ENCODE measurements around the gene TTC33.
"Not testable (repeated sequence)": the region's sequence is repeated elsewhere in the genome, so short reads cannot be mapped to it uniquely, and the experiment has no call there.

The TTC33 gene

DNA sequence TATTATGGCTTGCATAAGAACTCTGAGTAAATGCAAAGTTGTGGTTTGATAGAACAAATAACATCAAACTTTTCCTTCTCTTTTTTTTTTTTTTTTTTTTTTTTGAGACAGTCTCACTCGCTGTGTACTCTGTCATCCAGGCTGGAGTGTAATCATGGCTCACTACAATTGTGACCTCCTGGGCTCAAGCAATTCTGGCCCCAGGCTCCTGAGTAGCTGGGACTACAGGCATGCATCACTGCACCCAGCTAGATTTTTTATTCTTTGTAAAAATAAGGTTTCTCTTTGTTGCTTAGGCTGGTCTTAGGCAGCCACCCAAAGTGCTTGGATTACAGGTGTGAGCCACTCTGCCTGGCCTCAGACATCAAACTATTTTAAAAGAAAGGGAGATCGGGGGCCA is 95.0 kb downstream of the TTC33 start:
- DNase-seq (ENCODE audit: low read depth, low spot score) = no peak

DNA sequence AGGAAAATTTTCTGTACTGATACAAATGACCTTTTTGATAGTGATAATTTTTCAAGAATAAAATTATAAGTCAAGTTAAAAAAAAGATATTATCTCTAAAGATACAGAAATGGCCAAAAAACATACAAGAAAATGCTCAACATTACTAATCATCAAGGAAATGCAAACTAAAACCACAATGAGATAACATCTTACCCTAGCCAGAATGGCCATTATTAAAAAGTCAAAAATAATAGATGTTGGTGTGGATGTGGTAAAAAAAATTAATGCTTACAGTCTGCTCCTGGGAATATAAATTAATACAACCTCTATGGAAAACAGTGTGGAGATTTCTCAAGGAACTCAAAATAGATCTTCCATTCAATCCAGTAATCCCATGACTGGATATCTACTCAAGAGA is 99.0 kb downstream of the TTC33 start:
- no peak overlapping the region for H3K27ac ChIP-seq
- DNase-seq (ENCODE audit: low read depth, low spot score) = no peak

More for the DNA sequence above, 95.0 kb downstream of the TTC33 start:
- H3K27ac ChIP-seq = no peak overlapping the region

DNA sequence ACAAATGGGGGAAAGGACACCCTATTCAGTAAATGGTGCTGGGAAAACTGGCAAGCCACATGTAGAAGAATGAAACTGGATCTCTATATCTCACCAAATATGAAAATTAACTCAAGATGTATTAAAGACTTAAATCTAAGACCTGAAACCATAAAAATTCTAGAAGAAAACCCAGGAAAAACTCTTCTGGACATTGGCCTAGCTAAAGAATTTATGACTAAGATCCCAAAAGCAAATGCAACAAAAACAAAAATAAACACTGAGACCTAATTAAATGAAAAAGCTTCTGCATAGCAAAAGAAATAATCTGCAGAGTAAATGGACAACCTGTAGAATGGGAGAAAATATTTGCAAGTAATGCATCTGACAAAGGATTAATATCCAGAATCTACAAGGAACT is 99.7 kb downstream of the TTC33 start:
- DNase-seq (ENCODE audit: low read depth, low spot score); H3K27ac ChIP-seq: not testable (repeated sequence)

DNA sequence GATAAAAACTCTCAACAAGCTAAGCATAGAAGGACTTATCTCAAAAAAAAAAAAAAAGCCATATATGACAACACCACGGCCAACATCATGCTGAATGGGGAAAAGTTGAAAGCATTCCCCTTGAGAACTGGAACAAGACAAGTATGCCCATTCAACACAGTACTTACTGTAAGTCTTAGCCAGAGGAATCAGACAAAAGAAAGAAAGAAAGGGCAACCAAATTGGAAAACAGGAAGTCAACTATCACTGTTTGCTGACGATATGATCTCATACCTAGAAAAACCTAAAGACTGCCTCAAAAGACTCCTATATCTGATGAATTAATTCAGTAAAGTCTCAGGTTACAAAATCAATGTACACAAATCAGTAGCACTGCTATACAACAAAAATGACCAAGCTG is 100.6 kb downstream of the TTC33 start:
- DNase-seq (ENCODE audit: low read depth, low spot score) = no peak
- H3K27ac ChIP-seq = no peak overlapping the region

DNA sequence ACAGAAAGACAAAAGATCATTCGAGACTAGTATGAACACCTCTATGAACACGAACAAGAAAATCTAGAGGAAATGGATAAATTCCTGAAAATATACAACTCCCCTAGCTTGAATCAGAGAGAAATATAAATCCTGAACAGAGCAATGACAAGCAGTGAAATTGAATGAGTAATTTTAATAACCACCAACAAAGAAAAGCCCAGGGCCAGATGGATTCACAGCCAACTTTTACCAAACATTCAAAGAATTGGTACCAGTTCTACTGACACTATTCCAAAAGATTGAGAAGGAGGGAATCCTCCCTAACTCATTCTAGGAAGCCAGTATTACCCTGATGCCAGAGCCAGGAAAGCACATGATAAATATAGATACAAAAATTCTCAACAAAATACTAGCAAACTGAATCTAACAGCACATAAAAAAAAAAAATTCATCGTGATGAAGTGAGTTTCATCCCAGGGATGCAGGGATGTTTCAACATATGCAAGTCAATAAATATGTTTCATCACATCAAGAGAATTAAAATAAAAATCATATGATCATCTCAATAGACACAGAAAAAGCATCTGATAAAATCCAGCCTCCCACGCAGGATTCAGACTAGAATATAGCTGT is 101.3 kb downstream of the TTC33 start:
- DNase-seq (ENCODE audit: low read depth, low spot score) = no peak
- no peak overlapping the region for H3K27ac ChIP-seq

DNA sequence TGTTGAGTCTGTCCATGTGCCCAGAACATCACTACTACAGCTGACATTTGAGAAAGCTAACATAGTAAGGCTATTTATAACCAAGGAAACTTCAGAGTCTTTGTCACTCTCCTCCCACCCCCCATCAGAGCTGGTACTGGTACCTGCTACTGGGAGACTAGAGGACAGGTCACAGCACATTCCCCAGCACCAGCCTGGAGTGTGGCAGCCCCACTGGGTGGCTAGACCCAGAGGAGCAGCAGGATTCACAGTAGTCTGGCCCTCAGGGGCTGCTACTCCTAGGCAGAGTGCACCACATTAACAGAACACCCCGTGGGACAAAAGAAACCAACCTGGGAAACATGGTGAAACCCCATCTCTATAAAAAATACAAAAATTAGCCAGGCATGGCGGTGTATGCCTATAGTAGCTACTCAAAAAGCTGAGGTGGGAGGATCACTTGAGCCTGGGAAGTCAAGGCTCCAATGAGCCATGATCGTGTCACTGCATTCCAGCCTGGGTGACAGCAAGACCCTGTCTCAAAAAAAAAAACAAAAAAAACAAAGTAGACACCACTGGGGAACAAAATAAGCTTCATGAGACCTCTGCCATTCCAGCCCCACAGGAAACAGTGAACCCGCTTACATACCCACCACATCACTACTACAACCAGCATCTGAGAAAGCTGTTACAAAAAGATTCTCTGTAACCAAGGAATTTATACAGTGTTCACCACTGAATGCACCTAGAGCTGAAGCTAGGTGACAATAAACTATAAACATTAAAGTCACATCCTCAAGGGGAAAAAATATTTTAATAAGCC is 102.3 kb downstream of the TTC33 start:
- DNase-seq (ENCODE audit: low read depth, low spot score) = no peak
- no peak overlapping the region for H3K27ac ChIP-seq

DNA sequence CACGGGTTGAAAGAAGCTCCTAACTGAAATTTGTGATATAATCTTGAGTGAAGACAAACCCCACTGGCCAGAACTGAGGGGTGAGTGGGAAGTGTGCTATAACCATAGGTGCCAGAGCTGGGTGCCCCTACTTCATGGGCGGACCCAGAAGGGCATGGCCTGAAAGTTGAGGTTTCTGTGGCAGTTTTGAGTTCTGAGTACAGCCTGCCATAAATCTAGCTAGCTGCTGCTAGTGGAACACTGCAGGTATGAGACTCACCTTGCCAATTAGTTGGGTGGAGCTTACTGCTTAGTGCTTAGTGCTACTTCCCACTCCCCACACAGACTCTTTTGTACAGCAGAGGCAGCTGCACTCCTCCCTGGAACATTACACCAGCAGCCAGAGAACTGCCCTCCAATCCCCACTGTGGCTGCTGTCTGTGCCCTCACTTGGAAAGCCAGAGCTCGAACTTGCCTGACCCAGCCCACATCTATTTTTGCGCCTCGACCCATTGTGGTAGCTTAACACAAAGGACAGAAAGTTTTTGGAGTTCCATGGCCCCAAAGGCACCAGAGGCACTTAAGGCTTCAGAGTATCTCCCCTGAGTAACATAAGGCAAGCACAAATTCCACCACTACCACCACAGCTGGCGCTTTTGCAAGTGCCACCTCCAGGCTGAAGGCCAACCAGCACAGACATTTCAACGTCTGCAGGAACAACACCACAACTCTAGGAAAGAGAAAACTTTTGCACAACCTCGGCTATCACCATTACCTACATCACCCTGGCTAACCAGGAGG is 103.1 kb downstream of the TTC33 start:
- no peak for DNase-seq (ENCODE audit: low read depth, low spot score)
- H3K27ac ChIP-seq = no peak overlapping the region

DNA sequence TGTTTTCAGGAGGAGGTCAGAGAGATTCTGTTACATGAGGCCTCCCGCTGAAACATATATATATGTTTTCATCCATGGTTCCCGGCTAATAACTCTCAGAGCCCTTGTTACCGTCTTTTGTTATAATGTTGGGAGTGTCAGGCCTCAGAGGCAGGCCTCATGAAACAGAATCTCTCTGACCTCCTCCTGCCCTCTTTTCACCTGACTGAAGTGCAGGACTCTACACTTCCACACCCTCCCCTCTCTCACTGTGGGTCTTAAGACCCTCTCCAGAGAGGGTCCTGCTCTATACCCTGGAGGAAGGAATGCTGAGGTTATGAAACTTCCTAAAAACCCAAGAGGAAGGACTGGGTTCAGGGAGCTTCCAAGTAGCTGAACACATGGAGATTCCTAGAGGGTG is 104.6 kb downstream of the TTC33 start:
- DNase-seq (ENCODE audit: low read depth, low spot score) = no peak
- H3K27ac ChIP-seq = no peak overlapping the region

DNA sequence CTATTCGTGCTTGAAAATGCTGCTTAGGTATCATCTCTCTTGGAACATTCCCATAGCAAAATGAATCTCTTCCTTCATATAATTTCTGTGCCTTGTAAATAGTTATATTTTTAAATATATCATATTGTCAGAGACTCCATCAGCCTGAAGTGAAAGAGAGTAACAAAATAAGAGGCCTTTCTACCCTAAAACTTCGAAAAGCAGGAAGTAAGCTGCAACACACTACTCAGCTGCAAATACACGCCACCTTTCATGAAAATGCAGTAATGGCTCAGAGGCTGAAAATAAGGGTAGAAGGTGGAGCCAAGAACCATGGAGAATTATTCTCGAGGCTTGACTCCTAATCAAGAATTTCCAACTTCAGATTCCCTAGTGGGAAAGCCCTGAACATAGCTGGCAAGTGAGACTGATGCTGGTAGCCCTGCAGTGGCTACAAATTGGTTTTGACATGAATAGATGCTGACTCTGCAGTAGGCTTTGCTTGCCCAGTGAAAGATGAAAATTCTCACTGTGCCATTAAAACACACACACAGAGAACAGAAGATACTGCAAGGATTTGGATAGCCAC is 106.2 kb downstream of the TTC33 start:
- no peak for DNase-seq (ENCODE audit: low read depth, low spot score)
- H3K27ac ChIP-seq = no peak overlapping the region

DNA sequence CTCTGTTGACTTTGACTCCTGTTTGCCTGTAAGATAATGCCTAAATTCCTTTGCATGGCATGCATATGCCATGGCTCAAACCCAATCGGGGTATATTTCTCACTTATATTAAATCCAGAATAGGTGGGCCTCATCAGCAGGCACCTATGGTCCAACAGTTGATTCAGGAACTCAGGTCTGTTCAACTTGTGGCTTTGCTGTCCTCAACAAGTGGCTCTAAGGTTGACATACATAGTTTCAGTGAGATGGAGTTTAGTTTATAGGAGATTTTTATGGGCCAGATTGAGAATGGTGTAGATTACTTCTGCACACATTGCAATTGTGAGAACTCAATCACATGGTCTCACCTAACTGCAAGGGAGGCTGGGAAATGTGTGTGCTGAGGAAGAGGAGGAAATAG is 107.6 kb downstream of the TTC33 start:
- DNase-seq (ENCODE audit: low read depth, low spot score) = no peak
- no peak overlapping the region for H3K27ac ChIP-seq

DNA sequence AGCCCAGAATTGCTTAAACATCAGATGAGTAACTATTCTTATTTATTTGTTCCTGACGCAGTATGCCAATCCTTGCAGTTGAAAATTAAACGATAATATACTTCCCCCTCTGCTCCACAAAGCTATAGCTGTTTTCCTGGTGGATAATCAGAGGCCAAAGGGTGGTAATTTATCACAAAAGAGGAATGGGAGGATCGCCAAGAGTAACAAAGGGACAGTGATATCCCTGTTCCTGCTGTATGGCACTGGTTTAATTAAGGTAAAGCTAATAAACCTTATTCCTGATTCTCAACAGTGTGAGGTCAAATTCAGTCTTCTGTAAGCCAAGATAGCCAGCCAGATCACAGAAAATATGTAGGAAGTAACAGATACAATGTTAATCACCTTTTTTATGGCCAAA is 109.5 kb downstream of the TTC33 start:
- no peak for DNase-seq (ENCODE audit: low read depth, low spot score)

DNA sequence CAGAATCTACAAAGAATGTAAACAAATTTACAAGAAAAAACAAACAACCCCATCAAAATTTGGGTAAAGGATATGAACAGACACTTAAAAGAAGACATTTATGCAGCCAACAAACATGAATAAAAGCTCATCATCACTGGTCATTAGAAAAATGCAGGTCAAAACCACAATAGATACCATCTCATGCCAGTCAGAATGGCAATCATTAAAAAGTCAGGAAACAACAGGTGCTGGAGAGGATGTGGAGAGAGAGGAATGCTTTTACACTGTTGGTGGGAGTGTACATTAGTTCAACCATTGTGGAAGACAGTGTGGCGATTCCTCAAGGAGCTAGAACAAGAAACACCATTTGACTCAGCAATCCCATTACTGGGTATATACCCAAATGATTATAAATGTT is 116.2 kb downstream of the TTC33 start:
- not testable (repeated sequence) for DNase-seq (ENCODE audit: low read depth, low spot score); H3K27ac ChIP-seq

More for the DNA sequence above, 109.5 kb downstream of the TTC33 start:
- H3K27ac ChIP-seq = no peak overlapping the region

DNA sequence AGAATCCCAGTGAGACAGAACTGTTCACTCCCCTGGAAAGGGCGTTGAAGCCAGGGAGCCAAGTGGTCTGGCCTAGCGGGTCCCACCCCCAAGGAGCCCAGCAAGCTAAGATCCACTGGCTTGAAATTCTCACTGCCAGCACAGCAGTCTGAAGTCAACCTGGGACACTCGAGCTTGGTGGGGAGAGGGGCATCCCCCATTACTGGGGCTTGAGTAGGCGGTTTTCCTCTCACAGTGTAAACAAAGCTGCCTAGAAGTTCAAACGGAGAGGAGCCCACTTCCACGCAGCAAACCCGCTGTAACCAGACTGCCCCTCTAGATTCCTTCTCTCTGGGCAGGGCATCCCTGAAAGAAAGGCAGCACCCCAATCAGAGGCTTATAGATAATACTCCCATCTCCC is 121.2 kb downstream of the TTC33 start:
- no peak for DNase-seq (ENCODE audit: low read depth, low spot score)

DNA sequence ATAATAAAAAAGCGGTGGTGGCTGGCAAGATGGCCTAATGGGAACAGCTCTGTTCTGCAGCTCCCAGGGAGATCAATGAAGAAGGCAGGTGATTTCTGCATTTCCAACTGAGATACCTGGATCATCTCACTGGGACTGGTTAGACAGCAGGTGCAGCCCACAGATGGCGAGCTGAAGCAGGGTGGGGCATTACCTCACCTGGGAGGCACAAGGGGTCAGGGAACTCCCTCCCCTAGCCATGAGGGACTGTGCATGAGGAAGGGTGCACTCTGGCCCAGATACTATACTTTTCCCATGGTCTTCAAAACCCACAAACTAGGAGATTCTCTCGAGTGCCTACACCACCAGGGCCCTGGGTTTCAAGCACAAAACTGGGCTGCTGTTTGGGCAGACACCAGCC is 121.6 kb downstream of the TTC33 start:
- no peak overlapping the region for H3K27ac ChIP-seq
- no peak for DNase-seq (ENCODE audit: low read depth, low spot score)

More for the DNA sequence above, 121.2 kb downstream of the TTC33 start:
- no peak overlapping the region for H3K27ac ChIP-seq

DNA sequence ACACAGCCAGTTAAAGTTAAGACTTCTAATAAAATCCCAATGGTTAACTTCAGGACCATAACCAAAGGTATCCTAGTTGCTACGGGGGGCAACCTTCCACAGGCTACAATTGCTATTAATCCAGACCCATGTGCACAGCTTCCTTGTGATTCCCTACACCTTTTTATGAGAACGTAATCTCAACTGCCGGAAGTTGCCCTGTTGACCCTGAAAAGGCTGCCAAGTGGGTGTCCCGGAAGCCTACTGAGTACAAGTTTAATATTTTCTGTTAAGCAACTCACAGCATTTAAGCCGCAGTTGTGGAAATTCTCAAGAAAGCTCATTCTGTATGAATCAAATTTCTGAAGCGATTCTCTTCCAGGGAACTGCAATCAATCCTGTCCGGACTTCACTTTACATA is 124.5 kb downstream of the TTC33 start:
- DNase-seq (ENCODE audit: low read depth, low spot score) = no peak
- no peak overlapping the region for H3K27ac ChIP-seq

DNA sequence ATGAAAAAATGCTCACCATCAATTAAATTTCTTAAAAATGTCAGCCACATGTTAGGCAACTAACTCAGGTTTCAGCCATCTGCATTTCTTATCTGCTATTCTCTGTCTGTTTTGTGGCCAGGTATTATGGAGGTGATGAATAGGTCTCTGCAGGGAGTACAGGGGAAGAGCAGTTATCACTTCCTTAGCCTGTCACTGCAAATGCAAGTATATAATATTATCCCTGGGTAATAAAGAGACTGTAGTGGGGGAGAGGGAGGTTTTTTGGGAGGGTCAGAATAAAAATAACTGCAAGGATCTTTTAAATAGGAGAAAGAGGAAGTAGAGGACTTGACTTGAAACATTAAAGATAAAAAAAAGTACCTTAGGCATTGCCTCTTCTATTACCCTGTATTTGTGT is 125.6 kb downstream of the TTC33 start:
- no peak overlapping the region for H3K27ac ChIP-seq
- DNase-seq (ENCODE audit: low read depth, low spot score) = no peak

DNA sequence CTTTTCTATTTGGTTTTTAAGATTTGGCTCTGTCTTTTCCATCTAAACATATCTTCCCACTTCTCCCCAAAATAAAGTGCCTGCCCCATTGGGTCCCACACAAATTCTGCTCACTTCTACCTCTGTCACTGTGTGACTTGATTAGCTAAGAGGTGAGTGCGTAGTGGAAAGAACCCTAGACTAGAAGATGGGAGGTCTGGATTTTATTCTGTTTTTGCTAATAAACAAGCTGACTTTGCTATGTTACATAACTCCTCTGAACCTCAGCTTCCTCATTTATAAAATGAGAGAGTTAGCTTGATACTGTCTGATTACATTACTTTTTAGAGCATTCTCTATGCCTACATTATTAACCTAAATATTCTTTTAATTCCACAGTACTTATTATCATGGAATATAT is 127.4 kb downstream of the TTC33 start:
- H3K27ac ChIP-seq = no peak overlapping the region
- DNase-seq (ENCODE audit: low read depth, low spot score) = no peak

DNA sequence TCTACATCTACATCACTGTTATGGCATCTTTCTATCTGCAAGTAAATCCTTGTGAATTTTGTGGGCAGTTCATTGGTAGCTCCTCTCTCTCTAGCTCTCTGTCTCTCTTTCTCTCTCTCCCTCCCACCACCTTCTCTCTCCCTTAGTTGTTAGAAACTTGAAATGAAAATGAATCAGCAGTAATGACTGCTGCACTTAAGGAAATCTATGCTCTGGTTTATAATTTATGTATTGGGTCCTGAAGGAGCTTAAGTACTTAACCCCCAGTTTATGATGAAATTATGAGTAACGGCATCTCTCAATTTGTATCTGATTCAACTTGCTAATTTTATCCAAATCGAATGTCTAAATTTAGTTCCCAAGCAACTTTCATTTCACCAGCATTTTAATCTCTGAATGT is 128.1 kb downstream of the TTC33 start:
- H3K27ac ChIP-seq = no peak overlapping the region
- DNase-seq (ENCODE audit: low read depth, low spot score) = no peak

DNA sequence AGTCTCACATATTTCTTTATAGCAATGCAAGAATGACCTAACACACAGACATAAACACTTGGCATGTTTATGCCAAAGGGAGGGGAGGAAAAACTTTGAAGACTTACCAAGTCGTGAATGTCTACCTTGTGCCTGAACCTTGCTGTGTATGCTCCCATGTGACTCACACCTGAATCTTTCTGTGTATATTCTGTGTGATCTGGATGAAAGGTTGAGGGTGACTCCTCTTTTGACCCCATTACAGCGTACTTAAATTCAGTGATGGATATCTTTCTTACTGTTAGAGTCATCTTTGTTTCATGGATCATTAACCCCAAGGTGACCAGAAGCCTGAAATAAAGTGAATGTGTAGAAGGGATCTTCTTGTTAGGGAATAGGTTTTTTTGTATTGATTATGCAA is 129.0 kb downstream of the TTC33 start:
- no peak overlapping the region for H3K27ac ChIP-seq
- no peak for DNase-seq (ENCODE audit: low read depth, low spot score)

DNA sequence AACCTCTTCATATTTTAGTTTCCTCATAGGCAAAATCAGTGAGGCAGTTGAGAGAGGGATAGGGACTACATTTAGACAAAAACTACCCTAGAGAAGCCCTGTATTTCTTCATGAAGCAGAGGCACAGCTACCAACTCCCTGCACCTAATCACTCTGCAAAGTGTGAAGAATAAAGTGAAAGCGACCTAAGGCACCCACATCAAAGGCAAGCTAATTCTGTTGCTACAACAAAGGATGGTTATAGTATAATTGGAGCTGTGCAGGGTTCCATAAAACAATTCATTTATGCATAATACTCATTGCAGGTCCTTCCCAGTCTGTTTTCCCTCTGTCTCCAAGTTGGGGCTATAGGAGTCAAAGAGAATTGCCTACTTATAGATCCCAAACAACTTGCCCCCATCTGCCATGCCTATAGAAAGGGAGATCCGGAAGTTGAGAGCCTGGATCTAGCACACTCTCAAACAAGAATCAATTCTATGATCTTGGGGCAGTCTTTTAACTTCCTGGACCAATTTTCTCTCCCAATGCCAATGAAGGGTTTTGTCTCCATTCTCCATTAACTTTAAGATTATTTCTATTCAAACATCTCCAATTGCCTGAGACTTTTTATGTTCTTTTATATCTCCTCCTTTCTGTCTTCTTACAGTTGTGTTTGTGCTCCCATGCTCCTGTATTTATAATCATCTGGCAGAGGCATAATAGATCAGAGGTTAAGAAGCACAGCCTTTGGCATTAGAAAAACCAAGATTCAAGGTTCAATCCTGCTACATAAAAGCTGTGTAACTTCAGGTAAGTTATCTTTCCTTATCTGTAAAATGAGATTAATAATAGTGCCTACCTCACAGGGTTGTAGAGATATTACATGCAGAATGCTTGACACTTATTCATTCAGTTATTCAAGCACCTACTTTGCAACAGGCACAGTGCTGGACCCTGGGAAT is 132.0 kb downstream of the TTC33 start:
- no peak for DNase-seq (ENCODE audit: low read depth, low spot score)
- no peak overlapping the region for H3K27ac ChIP-seq
